A549 (cell line): ENCODE data around the gene DNAH17. TPM values are rescaled to one million over a fixed set of nuclear protein-coding genes. Genes with fewer than 3 reads are reported as not detected.

Experiments
- ATAC-seq, 2 experiments: fragments of 200-7000 bp in 1 of 2; fragments of >200 bp in 1 of 2; cut with Nextera tagmentation in 1 of 2; cut with Tn5 transposase in 1 of 2; 3 replicates each; pipeline versions ENCODE4 v1.8.0 to v1.9.1; 2018 to 2020; ENCODE audit warnings: mild to moderate bottlenecking in 1 of 2, moderate library complexity in 1 of 2
- CTCF ChIA-PET: fragments of 300-600 bp; sonication (Branson Sonifier 250); formaldehyde crosslinking; extraction: SDS; loops from one replicate; lab custom pipeline; 2021; ENCODE audit warnings: antibody characterized with exemption, inconsistent platforms; lab: Yijun Ruan, JAX
- POLR2A ChIA-PET: fragments of 350-600 bp; formaldehyde crosslinking; extraction: SDS; loops from one replicate; lab custom pipeline; 2021; ENCODE audit warnings: antibody characterized with exemption, inconsistent platforms; lab: Yijun Ruan, JAX
- DNase-seq, 2 experiments: peaks; one replicate each; pipeline versions ENCODE4 v3.0.0 to v3.0.0-alpha.2; 2011 to 2016; ENCODE audit warnings: low read depth in 1 of 2, low spot score in 1 of 2
- FAIRE-seq: peaks from 2 replicates; lab custom pipeline; 2011; peaks lifted over from hg19 to GRCh38; lab: Jason Lieb, UNC
- H3K27ac ChIP-seq, 2 experiments: fragments of >200 bp; sonication (Bioruptor Twin); formaldehyde crosslinking; 3 replicates each; pipeline ENCODE4 v1.5.1; 2016 to 2017
- H3K4me1 ChIP-seq: fragments of >200 bp; sonication (Bioruptor Twin); formaldehyde crosslinking; 3 replicates; pipeline ENCODE4 v1.6.1; 2016
- H3K4me2 ChIP-seq: fragments of >200 bp; sonication (Bioruptor Twin); formaldehyde crosslinking; 3 replicates; pipeline ENCODE4 v1.6.1; 2016
- H3K4me3 ChIP-seq: fragments of >200 bp; sonication (Bioruptor Twin); formaldehyde crosslinking; 3 replicates; pipeline ENCODE4 v1.5.1; 2016
- H3K9me3 ChIP-seq: fragments of >200 bp; sonication (Bioruptor Twin); formaldehyde crosslinking; 3 replicates; pipeline ENCODE4 v1.6.1; 2016
- CBX2 ChIP-seq: fragments of 200-600 bp; sonication (generic); IDR thresholded peaks from 2 replicates; pipeline ENCODE4 v1.6.1; 2016; ENCODE audit warnings: low read depth, mild to moderate bottlenecking, borderline replicate concordance
- CBX8 ChIP-seq: fragments of 200-600 bp; sonication (generic); IDR thresholded peaks from 2 replicates; pipeline ENCODE4 v1.6.1; 2016
- CHD2 ChIP-seq: fragments of 150-350 bp; IDR thresholded peaks from 2 replicates; pipeline ENCODE4 v1.6.1; 2014; ENCODE audit warnings: low read length; ENCODE audit not compliant: partially characterized antibody
- ESRRA ChIP-seq: fragments of 150-350 bp; IDR thresholded peaks from 2 replicates; pipeline ENCODE4 v1.6.1; 2014; ENCODE audit warnings: mild to moderate bottlenecking, low read length, borderline replicate concordance
- FOSB ChIP-seq: fragments of 250-450 bp; sonication (Bioruptor Pico); IDR thresholded peaks from 2 replicates; pipeline ENCODE4 v1.5.0; 2020; ENCODE audit warnings: mild to moderate bottlenecking, moderate library complexity
- FOSL2 ChIP-seq, 2 experiments: fragments of 450-650 bp in 1 of 2; fragments of >200 bp in 1 of 2; sonication (Bioruptor Twin) in 1 of 2; formaldehyde crosslinking; IDR thresholded peaks; 2 replicates each; pipeline versions ENCODE4 v1.5.0 to v1.6.1; 2016 to 2020; ENCODE audit warnings: mild to moderate bottlenecking in 1 of 2, moderate library complexity in 1 of 2
- HOXA7 ChIP-seq: fragments of 250-450 bp; sonication (Bioruptor Pico); IDR thresholded peaks from 2 replicates; pipeline ENCODE4 v1.5.0; 2020; ENCODE audit warnings: mild to moderate bottlenecking, moderate library complexity
- HOXB13 ChIP-seq: fragments of 250-450 bp; sonication (Bioruptor Pico); IDR thresholded peaks from 2 replicates; pipeline ENCODE4 v1.5.0; 2020; ENCODE audit warnings: low read depth, mild to moderate bottlenecking, moderate library complexity
- HOXB5 ChIP-seq: fragments of 250-450 bp; sonication (Bioruptor Pico); IDR thresholded peaks from 2 replicates; pipeline ENCODE4 v1.5.0; 2020; ENCODE audit warnings: mild to moderate bottlenecking, moderate library complexity
- KDM1A ChIP-seq: fragments of 200-600 bp; sonication (generic); IDR thresholded peaks from 2 replicates; pipeline ENCODE4 v1.6.1; 2016; ENCODE audit warnings: low read depth, mild to moderate bottlenecking
- MYC ChIP-seq: IDR thresholded peaks from 2 replicates; pipeline ENCODE4 v1.6.1; 2012; ENCODE audit warnings: mild to moderate bottlenecking, inconsistent platforms, low read length, improper control_type of control experiment, borderline replicate concordance
- PHF8 ChIP-seq: fragments of 200-600 bp; sonication (generic); IDR thresholded peaks from 2 replicates; pipeline ENCODE4 v1.6.1; 2016; ENCODE audit warnings: low read depth, mild to moderate bottlenecking, antibody characterized with exemption, moderate library complexity, borderline replicate concordance
- POLR2A ChIP-seq: IDR thresholded peaks from 2 replicates; pipeline ENCODE4 v1.6.1; 2012; ENCODE audit warnings: mild to moderate bottlenecking, low read length
- RAD21 ChIP-seq, 2 experiments: fragments of >200 bp in 1 of 2; sonication (Bioruptor Twin) in 1 of 2; formaldehyde crosslinking in 1 of 2; IDR thresholded peaks in 1 of 2; conservative IDR thresholded peaks in 1 of 2; 2 replicates in 1 of 2; 3 replicates in 1 of 2; pipeline ENCODE4 v1.6.1; 2012 to 2018; ENCODE audit warnings: inconsistent platforms in 1 of 2
- RCOR1 ChIP-seq: fragments of 150-350 bp; IDR thresholded peaks from 2 replicates; pipeline ENCODE4 v1.6.1; 2014; ENCODE audit warnings: antibody characterized with exemption, low read length, low read depth
- TFCP2L1 ChIP-seq: fragments of 250-450 bp; sonication (Bioruptor Pico); IDR thresholded peaks from 2 replicates; pipeline ENCODE4 v1.5.0; 2021; ENCODE audit warnings: mild to moderate bottlenecking
- TP53 ChIP-seq: fragments of 250-450 bp; sonication (Bioruptor Pico); IDR thresholded peaks from 2 replicates; pipeline ENCODE4 v1.5.0; 2021; ENCODE audit warnings: mild to moderate bottlenecking, moderate library complexity
- ZC3H11A ChIP-seq: fragments of 450-650 bp; IDR thresholded peaks from 2 replicates; pipeline ENCODE4 v1.6.1; 2014; ENCODE audit warnings: antibody characterized with exemption, mild to moderate bottlenecking
- ZSCAN20 ChIP-seq: fragments of 250-450 bp; sonication (Bioruptor Pico); IDR thresholded peaks from 2 replicates; pipeline ENCODE4 v1.8.0; 2022; ENCODE audit warnings: mild to moderate bottlenecking, moderate library complexity
- WGBS: methylation state at CpG from one replicate; pipeline ENCODE4 v1.1.6; 2017; ENCODE audit errors: missing lambda C conversion rate; 5-methylcytosine and 5-hydroxymethylcytosine counted together
- polyA plus RNA-seq, 4 experiments: library from polyadenylated mRNA; depleted of rRNA in 3 of 4; stranded (reverse); fragments of >200 nt; fragmentation: RNase III in 1 of 4; extraction: RNeasy Plus Mini Kit Qiagen cat#74134 plus additional on column Dnase treatment in 1 of 4; gene quantifications; 2 replicates in 3 of 4; 3 replicates in 1 of 4; pipeline ENCODE4 v1.2.3, GENCODE V29; 2011 to 2017
- TF ChIP-seq, protein P1 (sequence below): fragments of 250-450 bp; sonication (Bioruptor Pico); IDR thresholded peaks from 2 replicates; pipeline ENCODE4 v1.5.0; 2020; ENCODE audit warnings: low read depth, mild to moderate bottlenecking, moderate library complexity
- TF ChIP-seq, protein P2 (sequence below): fragments of >200 bp; sonication (Bioruptor Twin); formaldehyde crosslinking; IDR thresholded peaks from 3 replicates; pipeline ENCODE4 v1.6.1; 2016
- TF ChIP-seq, protein P3 (sequence below): fragments of >200 bp; sonication (Bioruptor Twin); formaldehyde crosslinking; IDR thresholded peaks from 3 replicates; pipeline ENCODE4 v1.5.1; 2016

The DNAH17 gene
- polyA plus RNA-seq, 2 of the 4 experiments (the other 2 are of a cell fraction): 0.21 to 0.26 TPM

DNA sequence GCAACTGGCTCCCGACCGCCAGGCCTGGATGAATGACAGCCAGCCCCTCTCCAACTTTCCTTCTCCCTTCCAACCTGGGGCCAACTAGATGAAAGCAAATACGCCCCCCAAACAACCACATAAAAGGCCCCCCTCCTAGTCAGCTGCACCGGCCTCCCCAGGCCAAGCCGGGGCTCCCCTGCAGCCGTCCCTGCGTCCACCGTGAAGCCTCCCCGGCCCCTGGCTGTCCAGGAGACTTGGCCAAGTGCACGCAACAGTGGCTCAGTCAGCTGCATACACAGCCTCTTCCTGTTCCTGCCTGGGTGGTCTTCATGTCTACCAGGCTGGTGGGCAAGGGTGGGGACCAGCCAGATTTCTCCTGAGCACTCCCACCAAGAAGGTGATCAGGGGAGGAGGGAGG is 16.0 kb downstream of the DNAH17 start:
- H3K4me3 ChIP-seq: no peak overlapping the region
- 86% methylated on average over 9 of the region's 10 CpGs for WGBS
- no peaks in the 10 kb centered on the region for H3K9me3 ChIP-seq
- no peak for DNase-seq
- H3K4me1 ChIP-seq: peaks cover 10% of the 10 kb centered on the region; the same call in 2 of the 3 replicates
- no peak overlapping the region for H3K4me2 ChIP-seq
- no peak for FAIRE-seq
- ATAC-seq: no peak
- POLR2A ChIA-PET: no interaction called here
- TF ChIP-seq TFCP2L1 (CRISPR knock-in tag): no peak
- TF ChIP-seq, protein P1, sequence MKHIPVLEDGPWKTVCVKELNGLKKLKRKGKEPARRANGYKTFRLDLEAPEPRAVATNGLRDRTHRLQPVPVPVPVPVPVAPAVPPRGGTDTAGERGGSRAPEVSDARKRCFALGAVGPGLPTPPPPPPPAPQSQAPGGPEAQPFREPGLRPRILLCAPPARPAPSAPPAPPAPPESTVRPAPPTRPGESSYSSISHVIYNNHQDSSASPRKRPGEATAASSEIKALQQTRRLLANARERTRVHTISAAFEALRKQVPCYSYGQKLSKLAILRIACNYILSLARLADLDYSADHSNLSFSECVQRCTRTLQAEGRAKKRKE (CRISPR knock-in tag): no peak
- no peak for TF ChIP-seq FOSL2 (IDR thresholded peaks at IDR 0.05)
- TF ChIP-seq FOSL2 (CRISPR knock-in tag; IDR thresholded peaks at IDR 0.05): no peak
- CTCF ChIA-PET: interaction anchor here (0.7 to 1.9 kb wide), 4 partner anchors 8 to 64 kb away, joined by 3 to 8 read pairs (median 6); no protein-coding TSS in a partner anchor
- H3K27ac ChIP-seq: peak overlapping the region in 1 of 2 experiments; percentile 20; a peak in 1 of 6 replicates

DNA sequence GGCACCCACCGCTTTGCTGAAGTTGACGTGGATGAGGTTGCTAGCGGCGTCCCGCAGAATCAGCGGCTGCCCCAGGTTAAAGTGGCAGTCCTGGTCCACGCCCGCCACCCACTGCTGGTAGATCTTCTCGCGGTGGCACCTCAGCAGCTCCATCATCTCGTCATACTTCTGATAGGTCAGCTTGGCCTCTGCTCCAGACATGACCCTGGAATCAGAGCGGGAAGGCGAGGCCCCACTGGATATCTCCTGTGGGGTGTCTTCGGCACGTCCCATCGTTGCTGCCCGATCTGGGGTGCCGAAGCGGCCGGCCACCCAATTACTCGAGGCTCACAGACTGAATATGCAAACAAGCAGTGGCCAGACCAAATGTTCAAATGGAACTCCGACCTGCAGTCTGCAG is 16.5 kb downstream of the DNAH17 start:
- ChIA-PET POLR2A (no interaction called here), CTCF (interaction anchor here (0.7 to 1.9 kb wide), 6 partner anchors 8 to 85 kb away, joined by 3 to 8 read pairs (median 5); no protein-coding TSS in a partner anchor)
- 89% methylated on average over 22 of the region's 22 CpGs for WGBS
- Histone ChIP-seq H3K9me3 (no peaks in the 10 kb centered on the region), H3K27ac (no peak overlapping the region), H3K4me1 (peaks cover 10% of the 10 kb centered on the region; the same call in 2 of the 3 replicates), H3K4me2 (no peak overlapping the region), H3K4me3 (no peak overlapping the region)
- FAIRE-seq (no peak), ATAC-seq (no peak), DNase-seq (no peak)
- TF ChIP-seq FOSB (CRISPR knock-in tag): no peak
- TF ChIP-seq CHD2: no peak
- no peak for TF ChIP-seq RAD21 (conservative IDR thresholded peaks at IDR 0.05 in 1 of 2, IDR thresholded peaks at IDR 0.05 in 1 of 2)
- TF ChIP-seq HOXB5: no peak
- TF ChIP-seq, protein P2, sequence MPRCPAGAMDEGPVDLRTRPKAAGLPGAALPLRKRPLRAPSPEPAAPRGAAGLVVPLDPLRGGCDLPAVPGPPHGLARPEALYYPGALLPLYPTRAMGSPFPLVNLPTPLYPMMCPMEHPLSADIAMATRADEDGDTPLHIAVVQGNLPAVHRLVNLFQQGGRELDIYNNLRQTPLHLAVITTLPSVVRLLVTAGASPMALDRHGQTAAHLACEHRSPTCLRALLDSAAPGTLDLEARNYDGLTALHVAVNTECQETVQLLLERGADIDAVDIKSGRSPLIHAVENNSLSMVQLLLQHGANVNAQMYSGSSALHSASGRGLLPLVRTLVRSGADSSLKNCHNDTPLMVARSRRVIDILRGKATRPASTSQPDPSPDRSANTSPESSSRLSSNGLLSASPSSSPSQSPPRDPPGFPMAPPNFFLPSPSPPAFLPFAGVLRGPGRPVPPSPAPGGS: no peak
- TF ChIP-seq TP53 (CRISPR knock-in tag): no peak
- no peak for TF ChIP-seq ZSCAN20 (CRISPR knock-in tag)
- TF ChIP-seq HOXA7: no peak
- no peak for TF ChIP-seq CBX2
- no peak for TF ChIP-seq RCOR1
- TF ChIP-seq, protein P3, sequence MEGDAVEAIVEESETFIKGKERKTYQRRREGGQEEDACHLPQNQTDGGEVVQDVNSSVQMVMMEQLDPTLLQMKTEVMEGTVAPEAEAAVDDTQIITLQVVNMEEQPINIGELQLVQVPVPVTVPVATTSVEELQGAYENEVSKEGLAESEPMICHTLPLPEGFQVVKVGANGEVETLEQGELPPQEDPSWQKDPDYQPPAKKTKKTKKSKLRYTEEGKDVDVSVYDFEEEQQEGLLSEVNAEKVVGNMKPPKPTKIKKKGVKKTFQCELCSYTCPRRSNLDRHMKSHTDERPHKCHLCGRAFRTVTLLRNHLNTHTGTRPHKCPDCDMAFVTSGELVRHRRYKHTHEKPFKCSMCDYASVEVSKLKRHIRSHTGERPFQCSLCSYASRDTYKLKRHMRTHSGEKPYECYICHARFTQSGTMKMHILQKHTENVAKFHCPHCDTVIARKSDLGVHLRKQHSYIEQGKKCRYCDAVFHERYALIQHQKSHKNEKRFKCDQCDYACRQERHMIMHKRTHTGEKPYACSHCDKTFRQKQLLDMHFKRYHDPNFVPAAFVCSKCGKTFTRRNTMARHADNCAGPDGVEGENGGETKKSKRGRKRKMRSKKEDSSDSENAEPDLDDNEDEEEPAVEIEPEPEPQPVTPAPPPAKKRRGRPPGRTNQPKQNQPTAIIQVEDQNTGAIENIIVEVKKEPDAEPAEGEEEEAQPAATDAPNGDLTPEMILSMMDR: no peak
- no peak for TF ChIP-seq PHF8

DNA sequence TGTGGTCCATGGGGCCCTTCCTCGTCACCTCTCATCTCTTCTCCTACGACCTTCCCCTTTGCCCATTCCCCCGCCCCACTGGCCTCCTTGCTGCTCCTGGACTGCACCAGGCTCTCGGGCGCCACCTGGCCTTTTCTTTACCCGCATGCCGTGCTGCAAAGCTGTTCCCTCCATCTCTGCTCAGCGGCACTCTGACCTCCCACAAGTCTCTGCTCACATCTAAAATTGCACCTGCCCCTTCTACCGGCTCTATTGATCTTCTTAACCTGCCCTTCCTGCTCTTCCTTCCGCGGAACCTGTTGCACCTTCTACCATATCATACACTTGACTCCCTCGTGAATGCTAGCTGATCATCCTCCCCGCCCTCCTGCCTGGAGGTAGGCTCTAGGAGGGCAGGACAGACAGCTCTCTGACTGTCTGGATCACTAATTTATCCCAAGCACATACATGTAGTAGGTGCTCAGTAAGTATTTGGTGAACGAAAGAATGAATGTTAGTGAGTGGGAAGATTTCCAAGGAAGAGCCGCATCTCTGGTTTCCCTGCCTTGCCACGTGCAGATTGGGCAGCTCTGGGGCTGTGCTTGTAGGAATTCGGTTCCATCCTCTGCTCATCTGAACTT is 17.3 kb downstream of the DNAH17 start:
- Histone ChIP-seq H3K27ac (0 out of 6 replicates have a peak overlapping the region, but pooled peaks of 1 of the 2 experiments have one; percentile 5), H3K4me3 (no peak overlapping the region), H3K4me1 (peaks cover 10% of the 10 kb centered on the region; the same call in 2 of the 3 replicates), H3K4me2 (no peak overlapping the region), H3K9me3 (no peaks in the 10 kb centered on the region)
- DNase-seq (no peak), ATAC-seq (no peak), FAIRE-seq (no peak)
- TF ChIP-seq MYC: no peak
- no peak for TF ChIP-seq ESRRA
- no peak for TF ChIP-seq HOXB13 (CRISPR knock-in tag)
- TF ChIP-seq KDM1A: no peak
- no peak for TF ChIP-seq ZC3H11A
- TF ChIP-seq POLR2A: no peak
- no peak for TF ChIP-seq CBX8
- TF ChIP-seq HOXB5: no peak
- 77% methylated on average over 17 of the region's 17 CpGs for WGBS
- POLR2A ChIA-PET: no interaction called here
- CTCF ChIA-PET: interaction anchor here (0.6 to 1.9 kb wide), 9 partner anchors 9 to 149 kb away, joined by 3 to 8 read pairs (median 4); no protein-coding TSS in a partner anchor
